Choroid plexus epithelial cell (primary cell): ENCODE measurements around the gene HMCN2.
A peak's percentile ranks its signal among the peaks of the same experiment; 100 is the strongest.

Source experiments
- DNase-seq: peaks from one replicate; pipeline ENCODE4 v3.0.0-alpha.2; 2010; ENCODE audit warnings: low read depth
- H3K4me3 ChIP-seq: 2 replicates; pipeline ENCODE4 v1.5.1; 2011; ENCODE audit warnings: low read depth, mild to moderate bottlenecking, control low read depth, low read length, moderate library complexity
- TF ChIP-seq, protein P1 (sequence below): conservative IDR thresholded peaks from 2 replicates; pipeline ENCODE4 v1.5.1; 2011; ENCODE audit warnings: low read depth, mild to moderate bottlenecking, control low read depth, inconsistent platforms, low read length, moderate library complexity

HMCN2 gene

DNA sequence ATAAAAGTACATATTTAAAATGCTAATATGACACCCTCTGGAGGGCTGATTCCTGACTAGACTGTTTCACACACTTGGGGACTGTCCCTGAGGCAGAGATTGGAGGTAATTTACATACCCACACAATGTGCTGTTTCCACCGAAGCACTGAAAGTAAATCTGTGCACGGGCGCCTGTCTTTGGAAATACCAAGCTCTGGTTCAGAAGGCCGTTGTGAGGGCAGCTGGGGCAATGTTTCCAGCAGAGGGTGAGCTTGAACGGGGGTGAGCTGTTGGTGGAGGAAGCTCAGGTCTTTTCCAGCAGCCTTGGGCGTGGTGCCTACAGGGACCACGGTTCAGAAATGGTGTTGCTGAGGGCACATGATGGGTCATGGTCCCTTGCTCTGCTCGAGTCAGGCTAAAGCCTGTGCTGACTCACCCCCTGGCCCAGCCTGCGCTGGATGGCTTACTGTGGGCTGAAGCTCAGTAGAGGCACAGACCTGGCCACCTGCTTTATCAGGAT, 25.8 kb upstream of the HMCN2 start:
- DNase-seq = no peak
- TF ChIP-seq, protein P1, sequence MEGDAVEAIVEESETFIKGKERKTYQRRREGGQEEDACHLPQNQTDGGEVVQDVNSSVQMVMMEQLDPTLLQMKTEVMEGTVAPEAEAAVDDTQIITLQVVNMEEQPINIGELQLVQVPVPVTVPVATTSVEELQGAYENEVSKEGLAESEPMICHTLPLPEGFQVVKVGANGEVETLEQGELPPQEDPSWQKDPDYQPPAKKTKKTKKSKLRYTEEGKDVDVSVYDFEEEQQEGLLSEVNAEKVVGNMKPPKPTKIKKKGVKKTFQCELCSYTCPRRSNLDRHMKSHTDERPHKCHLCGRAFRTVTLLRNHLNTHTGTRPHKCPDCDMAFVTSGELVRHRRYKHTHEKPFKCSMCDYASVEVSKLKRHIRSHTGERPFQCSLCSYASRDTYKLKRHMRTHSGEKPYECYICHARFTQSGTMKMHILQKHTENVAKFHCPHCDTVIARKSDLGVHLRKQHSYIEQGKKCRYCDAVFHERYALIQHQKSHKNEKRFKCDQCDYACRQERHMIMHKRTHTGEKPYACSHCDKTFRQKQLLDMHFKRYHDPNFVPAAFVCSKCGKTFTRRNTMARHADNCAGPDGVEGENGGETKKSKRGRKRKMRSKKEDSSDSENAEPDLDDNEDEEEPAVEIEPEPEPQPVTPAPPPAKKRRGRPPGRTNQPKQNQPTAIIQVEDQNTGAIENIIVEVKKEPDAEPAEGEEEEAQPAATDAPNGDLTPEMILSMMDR = no peak

DNA sequence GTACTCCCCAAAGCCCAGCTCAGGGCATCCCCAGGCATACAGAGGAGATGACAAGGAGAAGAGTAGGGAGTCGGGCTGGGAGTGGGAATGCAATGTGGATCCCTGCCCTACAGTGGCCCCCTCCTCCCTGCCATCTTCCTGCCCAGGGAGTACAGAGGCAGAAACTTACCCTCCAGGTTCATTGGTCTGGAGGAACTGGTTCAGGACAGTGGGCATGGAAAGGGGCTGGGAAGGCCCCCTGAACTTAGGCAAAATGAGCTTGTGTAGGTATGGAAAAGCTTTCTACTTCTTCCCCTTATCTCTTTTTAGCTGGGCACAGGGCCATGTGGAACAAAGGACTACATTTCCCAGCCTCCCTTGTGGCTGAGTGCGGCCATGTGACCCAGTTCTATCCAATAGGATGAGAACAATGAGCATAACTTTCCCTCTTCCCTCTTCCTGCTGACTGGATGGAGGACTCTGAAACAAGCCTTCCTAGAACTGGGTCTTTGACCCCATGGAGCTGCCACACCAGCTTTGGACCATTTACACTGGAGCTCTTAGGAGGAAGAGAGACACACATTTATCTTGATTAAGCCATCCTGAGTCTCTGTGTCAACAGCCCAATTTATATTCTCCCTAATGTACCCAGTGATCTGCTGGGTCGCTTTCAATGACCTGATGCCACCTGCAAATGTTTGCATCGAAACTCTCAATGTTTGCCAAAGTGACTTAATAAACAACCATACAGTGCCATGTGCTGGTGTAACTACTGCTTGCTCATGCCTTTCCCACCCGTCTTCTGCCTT, 25.0 kb upstream of the HMCN2 start:
- TF ChIP-seq, protein P1 = no peak

More for the DNA sequence above, 25.8 kb upstream of the HMCN2 start:
- H3K4me3 ChIP-seq = no peak overlapping the region

DNA sequence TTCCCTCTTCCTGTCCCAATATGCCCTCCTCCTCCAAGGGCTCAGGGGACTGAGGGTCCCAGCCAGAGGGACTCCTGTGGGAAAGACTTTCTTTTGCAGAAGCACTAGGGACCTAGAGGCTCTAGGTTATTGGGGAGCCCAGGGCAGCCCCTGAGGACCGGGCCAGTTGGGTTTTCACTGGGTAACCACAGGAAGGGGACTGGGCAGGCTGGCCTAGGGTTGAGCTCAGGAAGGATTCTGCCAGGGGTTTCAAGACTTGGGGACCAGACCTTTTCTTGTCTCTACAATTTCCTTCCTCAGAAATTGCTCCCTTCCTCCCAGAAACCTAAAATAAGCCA, 24.4 kb upstream of the HMCN2 start:
- DNase-seq = no peak
- TF ChIP-seq, protein P1 = no peak
- H3K4me3 ChIP-seq = no peak overlapping the region

More for the DNA sequence above, 25.0 kb upstream of the HMCN2 start:
- no peak overlapping the region for H3K4me3 ChIP-seq
- peak; percentile 84 for DNase-seq

DNA sequence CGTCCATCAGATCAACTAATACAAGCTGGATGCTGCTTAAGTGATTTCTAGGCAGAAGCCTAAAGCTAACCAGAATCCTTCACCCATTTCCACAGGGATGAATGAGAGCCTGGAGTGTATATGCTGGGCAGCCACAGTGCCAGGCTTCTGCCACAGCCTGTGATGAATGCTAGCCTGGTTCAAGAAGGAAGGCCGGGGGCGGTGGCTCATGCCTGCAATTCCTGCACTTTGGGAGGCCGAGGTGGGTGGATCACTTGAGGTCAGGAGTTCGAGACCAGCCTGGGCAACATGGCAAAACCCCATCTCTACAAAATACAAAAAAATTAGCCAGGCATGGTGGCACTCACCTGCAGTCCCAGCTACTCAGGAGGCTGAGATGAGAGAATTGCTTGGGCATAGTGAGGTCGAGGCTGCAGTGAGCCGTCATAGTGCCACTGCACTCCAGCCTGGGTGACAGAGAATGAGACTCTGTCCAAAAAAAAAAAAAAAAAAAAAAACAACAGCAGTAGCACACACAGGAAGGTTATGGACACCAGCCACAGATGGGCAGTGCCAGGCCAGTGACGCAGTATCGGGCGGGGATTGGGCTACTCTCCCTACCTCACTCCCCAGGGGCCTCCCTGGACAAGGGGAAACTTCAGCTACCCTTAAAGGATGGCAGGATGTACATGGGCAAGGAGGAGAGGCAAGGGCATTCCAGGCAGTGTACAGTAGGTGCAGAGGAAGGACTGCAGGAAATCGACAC, 23.1 kb upstream of the HMCN2 start:
- TF ChIP-seq, protein P1 = no peak
- no peak for DNase-seq

DNA sequence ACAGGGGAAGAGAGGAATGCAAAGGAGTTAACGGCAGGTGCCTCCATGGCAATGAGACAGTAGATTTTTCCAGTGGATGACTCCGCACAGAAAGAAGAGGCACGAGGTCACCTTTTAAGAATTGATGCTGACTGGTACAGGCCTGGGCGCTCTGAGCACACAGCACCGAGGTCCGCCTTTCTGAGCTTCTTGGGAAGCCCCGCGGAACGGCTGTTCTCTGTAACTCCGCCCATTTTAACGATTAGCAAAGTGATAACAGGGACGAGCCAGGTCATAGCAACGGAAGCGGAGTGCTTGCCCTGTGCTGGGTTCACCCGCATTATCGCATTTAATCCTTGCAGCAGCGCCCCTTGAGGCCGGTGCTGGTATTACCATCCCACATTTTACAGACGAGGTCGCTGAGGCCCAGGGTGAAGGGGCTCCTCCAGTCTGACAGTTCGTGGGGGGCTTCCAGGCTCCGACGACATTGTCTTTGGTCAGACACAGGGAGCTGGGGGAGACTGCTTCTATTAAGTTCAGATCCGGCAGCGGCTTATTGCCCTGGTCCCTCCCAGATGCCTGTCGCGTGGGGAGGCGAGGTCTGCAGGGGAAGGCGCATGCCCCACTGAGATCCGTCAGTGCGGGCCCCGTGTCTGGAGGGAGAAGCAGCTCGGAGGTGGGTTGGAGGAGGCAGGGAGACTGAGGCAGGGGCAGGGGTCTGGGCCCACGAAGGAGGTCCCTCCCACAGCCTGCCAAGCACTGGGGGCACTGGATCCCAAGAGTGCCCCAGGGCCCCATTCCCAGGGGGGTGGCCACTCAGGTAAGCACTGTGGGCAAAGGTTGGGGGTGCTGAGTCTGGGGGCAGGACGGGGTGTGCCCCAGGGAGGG, 22.3 kb upstream of the HMCN2 start:
- peak; percentile 35 for DNase-seq
- no peak overlapping the region for H3K4me3 ChIP-seq
- TF ChIP-seq, protein P1 = peak; percentile 87

More for the DNA sequence above, 23.1 kb upstream of the HMCN2 start:
- no peak overlapping the region for H3K4me3 ChIP-seq

DNA sequence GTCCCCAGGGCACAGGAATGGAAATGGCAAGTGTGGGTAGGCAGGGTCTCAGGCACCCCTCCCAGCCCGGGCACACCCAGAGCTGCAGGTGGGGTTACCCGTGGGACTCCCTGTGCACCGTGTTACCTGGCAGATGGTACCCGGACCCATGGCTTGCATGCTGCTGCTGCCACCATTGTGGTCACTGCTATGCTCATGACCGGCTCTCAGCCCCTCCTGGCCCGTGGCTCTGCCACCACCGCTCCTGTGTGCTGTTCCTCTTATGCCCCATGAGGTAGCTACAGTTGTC, 21.7 kb upstream of the HMCN2 start:
- TF ChIP-seq, protein P1 = no peak
- H3K4me3 ChIP-seq = no peak overlapping the region
- DNase-seq = no peak
